Right renal cortex interstitium (tissue), 3 donors: ENCODE measurements around the gene NRSN2. TPM values are rescaled to one million over a fixed set of nuclear protein-coding genes. Genes with fewer than 3 reads are reported as not detected.
"Not testable (repeated sequence)": the region's sequence is repeated elsewhere in the genome, so short reads cannot be mapped to it uniquely, and the experiment has no call there.

Source experiments
- DNase-seq, 3 donors: peaks; one replicate each; pipeline ENCODE4 v3.0.0-alpha.2; 2013; ENCODE audit warnings: low read depth in 3 of 3, low spot score in 2 of 3
- polyA plus RNA-seq, 3 donors: library from polyadenylated mRNA; unstranded; fragments of 120-200 nt; gene quantifications; one replicate each; pipeline ENCODE4 v1.2.1, GENCODE V29; 2013; ENCODE audit not compliant: insufficient read length in 3 of 3

Gene NRSN2
- polyA plus RNA-seq, 3 donors = 45.7 to 51.3 (median 46.0) TPM

- no peak for DNase-seq
Measured at GRCh38 chr20:391041-391711, 44.3 kb downstream of the NRSN2 start.

- not testable (repeated sequence) for DNase-seq
Measured at GRCh38 chr20:393296-393695, 46.4 kb downstream of the NRSN2 start.

GRCh38 chr20:396252-396618, 49.3 kb downstream of the NRSN2 start:
- no peak for DNase-seq

DNA sequence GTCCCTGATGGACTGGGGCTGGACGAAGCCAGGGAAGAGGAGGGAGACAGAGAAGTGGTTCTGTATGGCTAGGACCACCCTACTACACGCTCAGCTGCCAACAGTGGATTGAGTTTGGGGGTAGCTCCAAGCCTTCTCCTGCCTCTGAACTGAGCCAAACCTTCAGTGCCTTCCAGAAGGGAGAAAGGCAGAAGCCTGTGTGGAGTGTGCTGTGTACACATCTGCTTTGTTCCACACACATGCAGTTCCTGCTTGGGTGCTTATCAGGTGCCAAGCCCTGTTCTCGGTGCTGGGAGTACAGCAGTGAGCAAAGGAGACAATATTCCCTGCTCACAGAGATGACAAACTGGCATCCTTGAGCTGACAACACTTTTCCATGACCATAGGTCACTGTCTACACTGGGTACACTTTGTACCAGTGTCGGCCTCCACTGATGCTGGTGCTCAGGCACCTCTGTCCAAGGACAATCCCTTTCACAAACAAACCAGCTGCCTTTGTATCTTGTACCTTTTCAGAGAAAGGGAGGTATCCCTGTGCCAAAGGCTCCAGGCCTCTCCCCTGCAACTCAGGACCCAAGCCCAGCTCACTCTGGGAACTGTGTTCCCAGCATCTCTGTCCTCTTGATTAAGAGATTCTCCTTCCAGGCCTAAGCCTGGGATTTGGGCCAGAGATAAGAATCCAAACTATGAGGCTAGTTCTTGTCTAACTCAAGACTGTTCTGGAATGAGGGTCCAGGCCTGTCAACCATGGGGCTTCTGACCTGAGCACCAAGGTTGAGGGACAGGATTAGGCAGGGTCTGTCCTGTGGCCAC, 49.9 kb downstream of the NRSN2 start:
- DNase-seq = no peak

- no peak for DNase-seq
Measured at GRCh38 chr20:397432-398237, 50.7 kb downstream of the NRSN2 start.

DNA sequence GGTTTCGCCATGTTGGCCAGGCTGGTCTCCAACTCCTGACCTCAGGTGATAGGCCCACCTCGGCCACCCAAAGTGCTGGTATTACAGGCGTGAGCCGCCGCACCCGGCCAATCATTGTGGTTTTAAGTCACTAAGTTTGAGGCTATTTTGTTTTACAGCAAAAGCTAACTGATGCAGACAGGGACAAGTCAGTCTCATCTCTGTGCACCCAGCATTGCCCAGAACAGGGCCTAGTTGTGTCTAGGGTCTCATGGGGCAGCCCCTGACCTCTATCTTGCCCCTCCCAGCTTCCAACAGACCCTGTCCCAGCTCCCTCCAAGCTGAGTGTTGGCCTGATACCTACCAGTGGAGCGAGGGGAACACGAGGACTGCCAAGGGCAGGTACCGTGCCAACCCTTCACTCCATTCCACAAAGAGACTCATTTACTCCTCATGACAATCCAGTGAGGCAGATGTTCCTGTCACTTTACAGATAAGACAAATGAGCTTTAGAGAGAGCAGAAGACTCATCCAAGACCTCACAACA, 52.3 kb downstream of the NRSN2 start:
- DNase-seq = no peak

GRCh38 chr20:400128-400453, 53.2 kb downstream of the NRSN2 start:
- DNase-seq = no peak

- DNase-seq = no peak
Measured at GRCh38 chr20:400454-401275, 53.8 kb downstream of the NRSN2 start.

DNA sequence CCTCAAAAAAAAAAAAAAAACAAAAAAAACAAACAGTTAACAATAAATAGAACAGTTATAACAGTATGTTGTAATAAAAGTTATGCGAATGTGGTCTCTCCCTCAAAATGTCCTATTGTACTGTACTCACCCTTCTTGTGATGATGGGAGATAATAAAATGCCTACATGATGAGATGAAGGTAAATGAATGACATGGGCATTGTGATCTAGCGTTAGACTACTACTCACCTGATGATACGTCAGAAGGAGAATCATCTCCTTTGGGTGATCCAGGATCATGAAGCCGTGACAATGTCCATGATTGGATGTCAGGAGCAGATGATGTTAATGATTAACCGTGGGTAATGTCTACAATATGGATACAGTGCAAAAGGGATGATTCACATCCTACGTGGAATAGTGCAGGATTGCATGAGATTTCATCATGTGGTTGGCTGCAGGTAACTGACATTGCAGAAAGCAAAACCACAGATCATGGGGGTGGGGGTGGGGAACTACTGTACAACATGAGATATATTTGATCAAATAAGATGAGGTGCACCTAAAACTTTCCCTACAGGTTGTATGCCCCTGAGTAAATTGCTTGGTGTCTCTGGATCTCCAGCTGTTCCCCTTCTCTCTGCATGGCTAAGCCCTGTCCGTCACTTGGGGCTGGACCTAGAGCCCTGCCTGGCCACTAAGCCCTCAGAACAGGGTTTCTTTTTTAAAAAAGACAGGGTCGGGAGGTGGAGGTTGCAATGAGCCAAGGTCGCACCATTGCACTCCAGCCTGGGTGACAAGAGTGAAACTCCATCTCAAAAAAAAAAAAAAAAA, 55.0 kb downstream of the NRSN2 start:
- DNase-seq = no peak

DNA sequence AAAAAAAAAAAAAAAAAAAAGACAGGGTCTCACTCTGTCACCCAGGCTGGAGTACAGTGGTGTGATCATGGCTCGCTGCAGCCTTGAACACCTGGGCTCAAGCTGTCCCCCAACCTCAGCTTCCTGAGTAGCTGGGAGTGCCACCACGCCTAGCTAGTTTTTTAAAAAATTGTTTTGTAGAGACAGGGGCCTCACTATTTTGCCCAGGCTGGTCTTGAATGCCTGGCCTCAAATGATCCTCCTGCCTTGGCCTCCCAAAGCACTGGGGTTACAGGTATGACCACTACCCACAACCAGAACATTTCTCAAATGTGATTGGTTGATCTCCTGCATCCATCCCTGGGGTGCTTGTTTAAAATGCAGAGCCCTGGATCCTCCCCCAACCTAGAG, 55.6 kb downstream of the NRSN2 start:
- no peak for DNase-seq

- DNase-seq = no peak
Measured at GRCh38 chr20:402898-403581, 56.1 kb downstream of the NRSN2 start.

DNA sequence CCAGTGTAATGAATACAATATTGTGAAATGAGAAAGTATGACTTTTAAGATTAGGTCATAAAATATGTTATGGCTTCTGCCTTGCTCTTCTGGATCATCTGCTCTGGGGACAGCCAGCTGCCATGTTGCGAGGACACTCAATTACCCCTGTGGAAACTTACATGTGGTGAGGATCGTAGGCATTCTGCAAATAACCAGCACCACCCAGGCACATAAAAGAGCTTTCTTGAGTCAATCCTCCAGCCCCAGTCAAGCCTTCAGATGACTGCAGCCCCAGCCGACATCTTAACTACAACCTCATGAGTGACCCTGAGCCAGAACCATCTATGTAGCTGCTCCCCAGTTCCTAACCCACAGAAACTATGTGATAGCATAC, 56.7 kb downstream of the NRSN2 start:
- no peak for DNase-seq

DNA sequence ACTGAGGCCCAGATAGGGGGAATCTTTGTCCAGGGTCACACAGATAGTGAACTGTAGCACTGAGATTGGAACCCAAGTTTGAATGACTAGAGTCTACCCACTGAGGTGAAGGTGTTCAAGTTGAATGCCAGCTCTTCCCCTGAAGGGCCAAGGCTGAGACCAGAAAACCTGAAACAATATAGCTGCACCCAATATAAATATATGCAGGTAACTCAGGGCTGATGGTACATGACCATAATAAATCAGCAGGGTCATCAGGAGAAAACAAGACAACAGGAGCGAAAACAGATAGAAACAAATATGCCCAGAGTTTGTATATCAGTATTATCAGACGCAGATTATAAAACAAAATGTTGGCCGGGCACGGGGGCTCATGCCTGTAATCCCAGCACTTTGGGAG, 57.2 kb downstream of the NRSN2 start:
- no peak for DNase-seq

Other genes starting within 250 kb of the NRSN2 start
- gene DEFB126, start 204.5 kb upstream of the NRSN2 start, polyA plus RNA-seq = not detected
- not detected for gene DEFB127, start 189.7 kb upstream of the NRSN2 start, polyA plus RNA-seq
- not detected for gene DEFB128, start 157.4 kb upstream of the NRSN2 start, polyA plus RNA-seq
- gene DEFB129, start 119.9 kb upstream of the NRSN2 start, polyA plus RNA-seq = not detected
- not detected for gene DEFB132, start 89.4 kb upstream of the NRSN2 start, polyA plus RNA-seq
- 10 to 100 TPM; 29.4 to 37.0 (median 36.5) TPM for gene C20orf96, start 56.4 kb upstream of the NRSN2 start, polyA plus RNA-seq
- gene ZCCHC3, start 49.5 kb upstream of the NRSN2 start, polyA plus RNA-seq = 10 to 100 TPM; 49.6 to 53.7 (median 52.7) TPM
- gene SOX12, start 21.6 kb upstream of the NRSN2 start, polyA plus RNA-seq = 10 to 100 TPM; 25.7 to 29.0 (median 27.4) TPM
- 1 to 10 TPM; 3.5 to 4.3 (median 3.7) TPM for gene TRIB3, start 33.6 kb downstream of the NRSN2 start, polyA plus RNA-seq
- gene RBCK1, start 61.2 kb downstream of the NRSN2 start, polyA plus RNA-seq = 10 to 100 TPM; 68.3 to 74.2 (median 70.9) TPM
- 10 to 100 TPM; 32.9 to 35.5 (median 32.9) TPM for gene TBC1D20, start 115.4 kb downstream of the NRSN2 start, polyA plus RNA-seq
- gene CSNK2A1, start 196.7 kb downstream of the NRSN2 start, polyA plus RNA-seq = 100 to 1,000 TPM; 132 to 138 (median 137) TPM